Adrenal gland (tissue), 12 donors: ENCODE results near the gene RNF141. TPM values are rescaled to one million over a fixed set of nuclear protein-coding genes. Genes with fewer than 3 reads are reported as not detected.
A peak's percentile ranks its signal among the peaks of the same experiment; 100 is the strongest.

Source experiments
- DNase-seq, 7 donors: peaks; one replicate each; pipeline ENCODE4 v3.0.0-alpha.2; 2019 to 2020
- H3K27ac ChIP-seq, 5 donors: fragments of 200-600 bp; sonication (generic) in 4 of 5; 1 replicate in 3 of 5; 2 replicates in 2 of 5; pipeline versions ENCODE4 v1.5.1 to v1.8.0; 2016 to 2020; ENCODE audit warnings: mild to moderate bottlenecking in 1 of 5
- H3K27me3 ChIP-seq: fragments of 200-600 bp; 2 replicates; pipeline ENCODE4 v1.8.0; 2021
- H3K36me3 ChIP-seq, 2 donors: fragments of 200-600 bp; replicated peaks in 1 of 2; 1 replicate in 1 of 2; 2 replicates in 1 of 2; pipeline versions ENCODE4 v1.5.1 to v1.8.0; 2018 to 2022
- H3K4me1 ChIP-seq, 2 donors: fragments of 200-600 bp; replicated peaks in 1 of 2; 1 replicate in 1 of 2; 2 replicates in 1 of 2; pipeline versions ENCODE4 v1.5.1 to v1.8.0; 2018 to 2021
- H3K4me3 ChIP-seq, 4 donors: fragments of 200-600 bp; sonication (generic) in 3 of 4; one replicate each; pipeline ENCODE4 v1.5.1; 2016 to 2018
- H3K9me3 ChIP-seq, 3 donors: fragments of 200-600 bp; sonication (generic) in 1 of 3; replicated peaks in 1 of 3; 1 replicate in 2 of 3; 2 replicates in 1 of 3; pipeline versions ENCODE4 v1.5.1 to v1.8.0; 2016 to 2021
- POLR2A ChIP-seq, 2 donors: fragments of 450-650 bp; IDR thresholded peaks; one replicate each; pipeline ENCODE4 v1.6.1; 2017; ENCODE audit warnings: antibody characterized with exemption in 2 of 2, mild to moderate bottlenecking in 2 of 2, moderate library complexity in 1 of 2
- WGBS, 4 donors: extraction: QIAGEN DNeasy Blood & Tissue Kit in 2 of 4; methylation state at CpG; one replicate each; pipeline versions ENCODE4 v1.1.5 to v1.1.7; 2013 to 2017; 5-methylcytosine and 5-hydroxymethylcytosine counted together
- intact Hi-C, 2 donors: fragments of 100-400 bp; cut with DNase I; formaldehyde crosslinking; loops; one replicate each; pipeline versions ENCODE4 v1.14.1 to v1.15.0; 2022 to 2023
- polyA plus RNA-seq, 3 donors: library from polyadenylated mRNA; stranded (reverse); fragments of 200-250 nt in 2 of 3; fragments of 350-450 nt in 1 of 3; fragmentation: Illumina TruSeq in 1 of 3; extraction: RNeasy Lipid Tissue Mini Kit (QIAGEN cat#74804) in 1 of 3; gene quantifications; one replicate each; pipeline ENCODE4 v1.2.3, GENCODE V29; 2013 to 2014
- total RNA-seq, 9 donors: library from RNA; depleted of rRNA in 4 of 9; stranded (reverse); fragments of >200 nt in 4 of 9; fragments of 120-200 nt in 1 of 9; fragmentation: NEBNext Ultra II Directional in 1 of 9; extraction: Animal tissue kit (Norgen Biotek cat#: 25700) in 1 of 9; gene quantifications; one replicate each; pipeline versions ENCODE4 v1.1.0 to v1.2.4, GENCODE V29; 2013 to 2023
- TF ChIP-seq, protein P1 (sequence below), 6 experiments: fragments of 450-650 bp in 4 of 6; fragments of 200-600 bp in 2 of 6; sonication (generic) in 1 of 6; IDR thresholded peaks; 1 replicate in 5 of 6; 2 replicates in 1 of 6; pipeline versions ENCODE4 v1.5.1 to v1.8.0; 2016 to 2021; ENCODE audit warnings: antibody characterized with exemption in 6 of 6, mild to moderate bottlenecking in 2 of 6, moderate library complexity in 1 of 6
- donor health status: healthy with polysubstance abuse.
- donor health status: Bipolar disorder and iron deficiency.
- donor health status: DM: yes; HTN: yes; CAD: no.
- donor health status: DM: no; HTN: no; CAD: no.
- donor health status: DM: no; HTN: no; CAD: no.
- donor health status: DM: yes; HTN: yes; CAD: no.

Gene RNF141
- total and polyA plus RNA-seq, 12 donors = 10.3 to 109 (median 56.1) TPM

DNA sequence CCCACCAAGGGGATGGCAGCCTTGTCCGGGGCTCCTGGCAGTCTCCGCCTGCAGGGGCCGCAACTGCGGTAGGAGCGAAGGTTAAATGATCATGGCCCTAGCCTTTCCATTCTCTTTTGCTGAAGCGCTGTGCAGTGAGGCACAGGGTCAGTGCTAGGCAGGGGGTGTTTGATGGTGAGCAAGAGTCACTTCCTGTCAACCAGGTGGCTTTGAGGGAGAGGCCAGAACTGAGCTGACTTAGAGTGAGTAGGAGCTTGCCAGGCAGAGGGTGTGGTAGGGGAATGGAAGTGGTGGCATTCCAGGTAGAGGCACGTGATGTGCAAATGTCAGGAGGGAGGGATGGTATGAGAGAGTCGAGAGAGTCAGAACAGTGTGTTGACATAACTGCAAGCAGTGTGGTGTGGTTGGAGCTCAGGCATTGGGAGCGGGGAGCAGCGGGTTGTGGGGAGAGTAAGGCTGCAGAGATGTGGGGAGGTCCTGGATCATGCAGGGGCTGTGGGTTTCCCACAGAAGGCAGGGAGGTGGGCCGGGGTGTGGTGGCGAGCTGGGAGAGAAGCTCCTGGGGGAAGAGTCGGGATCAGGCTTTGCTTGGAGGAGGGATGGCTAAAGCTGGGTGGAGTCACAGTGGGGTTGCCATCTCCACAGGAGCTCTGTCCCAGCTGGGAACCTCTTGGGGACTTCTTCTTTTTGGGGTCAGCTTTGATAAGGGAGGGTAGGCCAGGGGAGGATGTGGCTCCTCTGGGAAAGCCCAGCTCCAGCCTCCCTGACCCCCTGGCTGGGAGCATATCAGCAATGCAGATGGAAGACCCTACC lies 52.7 kb downstream of the RNF141 start:
- TF ChIP-seq, protein P1, sequence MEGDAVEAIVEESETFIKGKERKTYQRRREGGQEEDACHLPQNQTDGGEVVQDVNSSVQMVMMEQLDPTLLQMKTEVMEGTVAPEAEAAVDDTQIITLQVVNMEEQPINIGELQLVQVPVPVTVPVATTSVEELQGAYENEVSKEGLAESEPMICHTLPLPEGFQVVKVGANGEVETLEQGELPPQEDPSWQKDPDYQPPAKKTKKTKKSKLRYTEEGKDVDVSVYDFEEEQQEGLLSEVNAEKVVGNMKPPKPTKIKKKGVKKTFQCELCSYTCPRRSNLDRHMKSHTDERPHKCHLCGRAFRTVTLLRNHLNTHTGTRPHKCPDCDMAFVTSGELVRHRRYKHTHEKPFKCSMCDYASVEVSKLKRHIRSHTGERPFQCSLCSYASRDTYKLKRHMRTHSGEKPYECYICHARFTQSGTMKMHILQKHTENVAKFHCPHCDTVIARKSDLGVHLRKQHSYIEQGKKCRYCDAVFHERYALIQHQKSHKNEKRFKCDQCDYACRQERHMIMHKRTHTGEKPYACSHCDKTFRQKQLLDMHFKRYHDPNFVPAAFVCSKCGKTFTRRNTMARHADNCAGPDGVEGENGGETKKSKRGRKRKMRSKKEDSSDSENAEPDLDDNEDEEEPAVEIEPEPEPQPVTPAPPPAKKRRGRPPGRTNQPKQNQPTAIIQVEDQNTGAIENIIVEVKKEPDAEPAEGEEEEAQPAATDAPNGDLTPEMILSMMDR (IDR thresholded peaks at IDR 0.05) = no peak
- no peak for TF ChIP-seq POLR2A (IDR thresholded peaks at IDR 0.05)
- H3K36me3 ChIP-seq = peaks cover 0 to 29% of the 10 kb centered on the region in 2 donors
- DNase-seq = peak in 5 of 7 donors; percentile 11 to 44 (median 16)
- H3K27me3 ChIP-seq = no peaks in the 10 kb centered on the region
- H3K9me3 ChIP-seq = no peaks in the 10 kb centered on the region
- H3K27ac ChIP-seq = peak overlapping the region in 3 of 5 donors; percentile 67 to 90 (median 88)
- intact Hi-C loops = no loop called here
- 86 to 92% (median 89%) methylated on average over 13 of the region's 13 CpGs for WGBS, 4 donors
- H3K4me3 ChIP-seq = no peak overlapping the region
- peaks cover 26 to 30% of the 10 kb centered on the region in 2 donors for H3K4me1 ChIP-seq

DNA sequence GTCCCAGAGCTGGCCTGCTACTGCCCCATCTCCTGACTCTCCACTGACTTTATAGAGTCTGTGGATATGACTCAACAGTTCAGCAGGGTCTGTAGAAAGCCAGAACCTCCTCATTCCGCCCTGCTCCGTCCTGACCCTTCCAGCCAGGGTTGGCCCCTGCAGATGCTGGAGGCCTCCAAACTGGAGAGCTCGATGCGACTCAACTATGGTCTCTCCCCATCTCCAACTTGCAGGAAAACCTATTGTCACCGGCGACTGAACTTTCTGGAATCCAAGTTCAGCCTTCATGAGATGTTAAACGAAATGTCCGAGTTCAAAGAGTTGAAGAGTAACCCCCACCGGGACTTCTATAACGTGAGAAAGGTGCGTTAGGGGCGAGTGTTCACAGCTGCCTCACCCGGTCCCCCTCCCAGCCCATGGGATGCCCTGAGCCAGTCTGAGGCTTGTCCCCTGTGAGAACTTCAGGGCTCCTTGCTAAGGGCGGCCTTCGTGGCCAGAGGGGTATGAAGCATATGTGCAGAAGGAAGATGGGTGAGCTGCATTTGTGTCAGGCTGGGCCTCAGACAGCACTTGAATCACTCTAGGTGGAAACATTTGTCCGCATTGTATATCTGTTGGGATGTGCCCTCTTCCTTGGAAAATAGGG lies 53.9 kb downstream of the RNF141 start:
- peaks cover 0 to 38% of the 10 kb centered on the region in 2 donors for H3K36me3 ChIP-seq
- DNase-seq = peak in 4 of 7 donors; percentile 12 to 35 (median 16)
- intact Hi-C loops = no loop called here
- H3K4me3 ChIP-seq = no peak overlapping the region
- 95 to 99% (median 98%) methylated on average over 14 to 16 of the region's 16 CpGs for WGBS, 4 donors
- no peaks in the 10 kb centered on the region for H3K27me3 ChIP-seq
- H3K9me3 ChIP-seq = no peaks in the 10 kb centered on the region
- no peak overlapping the region for H3K27ac ChIP-seq
- no peak for TF ChIP-seq POLR2A (IDR thresholded peaks at IDR 0.05)
- TF ChIP-seq, protein P1 (IDR thresholded peaks at IDR 0.05) = no peak
- H3K4me1 ChIP-seq = peaks cover 26 to 30% of the 10 kb centered on the region in 2 donors

DNA sequence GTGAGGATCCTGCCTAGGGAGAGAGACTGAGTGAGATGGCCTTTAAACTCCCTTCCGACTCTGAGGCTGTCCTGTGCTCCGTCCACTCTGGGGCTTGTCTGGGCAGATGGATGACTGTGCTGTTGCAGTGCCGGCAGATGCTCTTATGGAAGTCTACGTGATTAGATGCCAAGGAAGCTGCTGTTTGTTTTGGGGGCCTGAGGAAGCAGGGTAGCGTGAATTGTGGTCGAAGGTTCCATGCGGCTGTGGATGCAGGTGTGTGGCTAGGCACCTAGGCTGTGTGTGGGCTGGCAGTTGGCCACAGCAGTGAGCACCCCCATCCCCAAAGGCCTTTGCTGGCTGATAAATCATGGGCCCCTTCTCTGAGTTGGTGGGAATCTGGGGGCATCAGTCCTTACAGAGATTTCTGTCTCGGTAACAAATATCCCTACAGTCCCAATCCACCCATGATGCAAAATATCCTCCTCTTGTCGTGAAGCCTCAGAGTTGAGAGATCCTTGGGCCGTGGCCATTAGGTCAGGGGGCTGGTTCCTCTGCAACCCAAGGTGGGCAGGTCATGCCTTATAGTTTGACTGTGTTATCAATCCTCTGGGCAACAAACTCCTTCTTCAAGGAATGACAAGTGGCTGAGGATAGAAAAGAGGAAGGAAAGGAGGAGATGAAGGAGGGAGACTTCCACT lies 54.7 kb downstream of the RNF141 start:
- intact Hi-C loops = no loop called here
- H3K4me3 ChIP-seq = no peak overlapping the region
- no peak overlapping the region for H3K27ac ChIP-seq
- H3K9me3 ChIP-seq = no peaks in the 10 kb centered on the region
- TF ChIP-seq POLR2A (IDR thresholded peaks at IDR 0.05) = no peak
- TF ChIP-seq, protein P1 (IDR thresholded peaks at IDR 0.05) = no peak
- H3K4me1 ChIP-seq = peaks cover 20 to 23% of the 10 kb centered on the region in 2 donors
- WGBS, 4 donors = 95 to 100% (median 97%) methylated on average over 6 to 10 of the region's 10 CpGs
- peaks cover 0 to 40% of the 10 kb centered on the region in 2 donors for H3K36me3 ChIP-seq
- DNase-seq = peak in 3 of 7 donors; percentile 8 to 40 (median 13)
- H3K27me3 ChIP-seq = no peaks in the 10 kb centered on the region

DNA sequence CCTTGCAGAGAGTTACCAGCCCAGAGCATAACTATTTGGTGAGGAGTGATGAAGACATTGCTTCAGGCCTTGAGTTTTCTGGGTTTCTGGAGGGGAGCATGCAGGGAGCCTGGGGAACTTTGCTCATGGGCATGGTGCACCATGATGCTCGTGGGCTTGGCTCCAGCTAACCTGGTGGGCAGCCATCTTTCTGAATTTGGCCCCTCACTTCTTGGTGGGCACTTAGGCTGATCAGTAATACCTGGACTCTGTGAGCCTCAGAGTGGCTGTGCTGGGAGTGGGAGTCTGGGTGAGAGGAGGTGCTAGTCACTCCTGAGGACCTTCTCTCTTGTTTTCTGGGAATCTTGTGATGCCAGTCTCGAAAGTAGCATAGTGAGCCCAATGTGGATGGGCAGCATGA lies 55.3 kb downstream of the RNF141 start:
- Histone ChIP-seq H3K9me3 (no peaks in the 10 kb centered on the region), H3K27ac (no peak overlapping the region), H3K4me1 (peaks cover 13 to 17% of the 10 kb centered on the region in 2 donors), H3K4me3 (no peak overlapping the region), H3K27me3 (no peaks in the 10 kb centered on the region), H3K36me3 (peaks cover 0 to 40% of the 10 kb centered on the region in 2 donors)
- WGBS, 4 donors = 33 to 100% (median 49%) methylated on average over 1 to 2 of the region's 2 CpGs
- intact Hi-C loops = no loop called here
- TF ChIP-seq, protein P1 (IDR thresholded peaks at IDR 0.05) = no peak
- TF ChIP-seq POLR2A (IDR thresholded peaks at IDR 0.05) = no peak
- DNase-seq = peak in 3 of 7 donors; percentile 8 to 33 (median 13)
